Uterus (tissue), 2 donors: Measurements from ENCODE around the gene CDC5L.

Experiments
- POLR2A ChIP-seq, 2 donors: fragments of 450-650 bp; IDR thresholded peaks; one replicate each; pipeline ENCODE4 v1.6.1; 2016; ENCODE audit warnings: antibody characterized with exemption in 2 of 2, mild to moderate bottlenecking in 1 of 2, moderate library complexity in 1 of 2
- TF ChIP-seq, protein P1 (sequence below), 4 experiments: fragments of 200-600 bp in 2 of 4; fragments of 450-650 bp in 2 of 4; sonication (generic) in 2 of 4; IDR thresholded peaks; one replicate each; pipeline ENCODE4 v1.5.1; 2016 to 2019; ENCODE audit warnings: antibody characterized with exemption in 4 of 4, mild to moderate bottlenecking in 2 of 4, moderate library complexity in 1 of 4

DNA sequence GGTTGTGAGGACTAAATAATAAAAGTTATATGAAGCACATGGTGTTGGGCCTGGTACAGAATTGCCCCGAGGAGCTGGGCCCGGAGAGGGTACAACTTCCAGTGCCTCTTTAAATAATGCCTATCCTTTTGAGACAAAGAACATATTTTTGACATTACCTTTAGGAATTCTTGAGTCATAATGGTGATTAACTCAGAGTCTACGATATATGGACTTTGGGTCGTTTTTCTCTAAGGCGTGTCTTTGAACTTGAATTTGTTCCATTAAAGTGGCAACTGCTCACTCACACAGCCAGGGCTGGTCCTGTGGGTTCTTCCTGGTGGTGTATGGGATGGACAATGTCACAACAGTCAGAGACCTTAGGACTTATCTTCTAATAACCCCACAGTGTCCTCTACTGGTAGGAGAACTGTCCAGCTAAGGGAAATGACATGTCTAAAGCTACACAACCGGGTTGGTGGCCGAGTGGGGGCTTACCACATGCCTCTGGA, 106.5 kb downstream of the CDC5L start:
- TF ChIP-seq, protein P1, sequence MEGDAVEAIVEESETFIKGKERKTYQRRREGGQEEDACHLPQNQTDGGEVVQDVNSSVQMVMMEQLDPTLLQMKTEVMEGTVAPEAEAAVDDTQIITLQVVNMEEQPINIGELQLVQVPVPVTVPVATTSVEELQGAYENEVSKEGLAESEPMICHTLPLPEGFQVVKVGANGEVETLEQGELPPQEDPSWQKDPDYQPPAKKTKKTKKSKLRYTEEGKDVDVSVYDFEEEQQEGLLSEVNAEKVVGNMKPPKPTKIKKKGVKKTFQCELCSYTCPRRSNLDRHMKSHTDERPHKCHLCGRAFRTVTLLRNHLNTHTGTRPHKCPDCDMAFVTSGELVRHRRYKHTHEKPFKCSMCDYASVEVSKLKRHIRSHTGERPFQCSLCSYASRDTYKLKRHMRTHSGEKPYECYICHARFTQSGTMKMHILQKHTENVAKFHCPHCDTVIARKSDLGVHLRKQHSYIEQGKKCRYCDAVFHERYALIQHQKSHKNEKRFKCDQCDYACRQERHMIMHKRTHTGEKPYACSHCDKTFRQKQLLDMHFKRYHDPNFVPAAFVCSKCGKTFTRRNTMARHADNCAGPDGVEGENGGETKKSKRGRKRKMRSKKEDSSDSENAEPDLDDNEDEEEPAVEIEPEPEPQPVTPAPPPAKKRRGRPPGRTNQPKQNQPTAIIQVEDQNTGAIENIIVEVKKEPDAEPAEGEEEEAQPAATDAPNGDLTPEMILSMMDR (IDR thresholded peaks at IDR 0.05), result no peak
- no peak for TF ChIP-seq POLR2A (IDR thresholded peaks at IDR 0.05)
